Measurements from ENCODE around the gene PDE4D.

The PDE4D gene

GRCh38 chr5:59095480-59095879, 798.0 kb downstream of the PDE4D start:
- FAIRE-seq, result no peak

DNA sequence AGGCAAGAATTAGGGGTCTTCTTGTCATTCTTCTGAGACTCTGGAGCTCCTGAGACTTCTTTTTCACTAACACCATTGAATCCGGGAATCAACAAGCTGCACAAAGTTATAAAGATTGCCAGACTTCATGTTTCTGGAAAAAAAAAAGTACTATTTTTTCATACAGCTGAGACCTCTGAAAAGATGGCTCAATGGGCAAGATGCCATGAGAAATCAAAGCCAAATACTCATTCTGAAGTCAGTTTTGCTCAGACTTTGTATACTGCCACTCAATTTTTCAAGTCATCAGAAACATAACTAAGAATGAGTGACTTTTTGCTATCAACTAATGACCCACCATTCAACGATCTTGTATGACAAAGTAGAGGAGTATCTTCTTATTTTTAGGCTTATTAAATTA, 798.7 kb downstream of the PDE4D start:
- FAIRE-seq, result no peak
- no peak for TF ChIP-seq TAF1 (IDR thresholded peaks at IDR 0.05; ENCODE audit: low read depth, low read length)
- DNase-seq (ENCODE audit: insufficient read length, low spot score), result no peak

More at GRCh38 chr5:59095480-59095879, 798.0 kb downstream of the PDE4D start:
- no peak for DNase-seq (ENCODE audit: insufficient read length, low spot score)
- no peak for TF ChIP-seq TAF1 (IDR thresholded peaks at IDR 0.05; ENCODE audit: low read depth, low read length)
- no peak for TF ChIP-seq POLR2A (IDR thresholded peaks at IDR 0.05; ENCODE audit: low read depth, low read length)

DNA sequence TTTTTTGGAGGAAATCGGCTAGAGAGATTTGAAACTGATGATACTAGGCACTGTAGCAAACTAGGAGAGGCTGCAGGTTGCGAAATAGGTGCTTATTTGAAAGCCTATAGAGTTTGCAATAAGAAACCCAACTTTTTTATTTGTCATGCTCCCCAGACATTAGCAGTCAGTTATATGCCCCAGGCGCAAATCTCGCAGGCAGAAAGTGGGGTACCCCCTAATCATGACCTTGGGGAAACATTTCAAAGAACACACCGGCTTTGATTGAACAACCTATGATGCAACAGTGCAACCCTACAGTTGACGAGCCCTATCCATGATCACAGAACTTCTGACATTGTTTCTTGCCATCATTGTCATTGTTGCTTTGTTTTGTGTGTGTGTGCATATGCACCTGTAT, 800.2 kb downstream of the PDE4D start:
- DNase-seq (ENCODE audit: insufficient read length, low spot score), result no peak
- no peak for FAIRE-seq
- TF ChIP-seq PAX5 (IDR thresholded peaks at IDR 0.05; ENCODE audit: insufficient read depth, low read length, severe bottlenecking), result no peak
- no peak for TF ChIP-seq TAF1 (IDR thresholded peaks at IDR 0.05; ENCODE audit: low read depth, low read length)
- no peak for TF ChIP-seq POLR2AphosphoS5 (IDR thresholded peaks at IDR 0.05; ENCODE audit: low read depth, low read length)
- no peak for TF ChIP-seq POU2F2 (IDR thresholded peaks at IDR 0.05; ENCODE audit: low read depth, low read length)

DNA sequence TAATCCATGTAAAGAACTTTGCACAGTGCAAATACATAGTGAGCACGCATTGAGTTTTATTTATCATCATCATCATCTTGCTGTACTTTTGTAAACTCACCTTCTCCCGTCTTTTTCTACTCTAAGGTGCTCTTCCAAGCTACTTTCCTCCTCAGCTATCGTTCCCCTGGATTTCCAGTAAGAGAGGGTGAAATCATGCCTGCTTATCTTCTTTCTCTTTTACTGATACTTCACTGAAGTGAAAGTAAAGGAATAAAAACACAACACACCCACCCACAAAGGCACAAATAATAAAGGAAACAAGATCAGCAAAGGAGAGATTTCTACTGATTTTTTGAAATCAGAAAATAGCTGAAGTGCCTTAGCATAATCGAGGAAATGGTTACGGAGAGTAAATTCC, 800.8 kb downstream of the PDE4D start:
- FAIRE-seq, result no peak
- TF ChIP-seq POLR2AphosphoS5 (IDR thresholded peaks at IDR 0.05; ENCODE audit: low read depth, low read length), result no peak
- DNase-seq (ENCODE audit: insufficient read length, low spot score), result no peak

DNA sequence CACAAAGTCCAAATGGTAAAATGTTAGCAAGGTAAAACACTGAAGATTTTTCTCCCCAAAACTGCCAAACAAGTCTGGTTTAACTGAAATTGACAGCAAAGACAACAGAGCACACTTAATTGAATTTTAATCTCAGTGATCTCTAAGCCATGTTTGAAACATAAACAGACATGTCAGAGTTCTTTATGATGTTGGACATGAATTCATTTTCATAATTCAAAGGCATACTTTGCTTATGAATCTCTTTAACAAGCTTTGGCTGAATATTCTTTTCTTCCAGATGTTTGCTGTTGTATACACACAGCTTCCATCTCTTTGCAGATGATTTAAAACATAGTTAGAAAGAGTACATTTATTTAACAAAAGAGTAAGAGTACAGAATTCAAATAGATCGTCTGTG, 801.6 kb downstream of the PDE4D start:
- DNase-seq (ENCODE audit: insufficient read length, low spot score), result no peak
- no peak for FAIRE-seq
- TF ChIP-seq PAX5 (IDR thresholded peaks at IDR 0.05; ENCODE audit: insufficient read depth, low read length, severe bottlenecking), result no peak
- no peak for TF ChIP-seq POLR2A (IDR thresholded peaks at IDR 0.05; ENCODE audit: low read depth, low read length)
- no peak for TF ChIP-seq SPI1 (IDR thresholded peaks at IDR 0.05; ENCODE audit: low read depth, low read length)
- TF ChIP-seq TAF1 (IDR thresholded peaks at IDR 0.05; ENCODE audit: low read depth, low read length), result no peak
- TF ChIP-seq POLR2AphosphoS5 (IDR thresholded peaks at IDR 0.05; ENCODE audit: low read depth, low read length), result no peak
- TF ChIP-seq POU2F2 (IDR thresholded peaks at IDR 0.05; ENCODE audit: low read depth, low read length), result no peak

DNA sequence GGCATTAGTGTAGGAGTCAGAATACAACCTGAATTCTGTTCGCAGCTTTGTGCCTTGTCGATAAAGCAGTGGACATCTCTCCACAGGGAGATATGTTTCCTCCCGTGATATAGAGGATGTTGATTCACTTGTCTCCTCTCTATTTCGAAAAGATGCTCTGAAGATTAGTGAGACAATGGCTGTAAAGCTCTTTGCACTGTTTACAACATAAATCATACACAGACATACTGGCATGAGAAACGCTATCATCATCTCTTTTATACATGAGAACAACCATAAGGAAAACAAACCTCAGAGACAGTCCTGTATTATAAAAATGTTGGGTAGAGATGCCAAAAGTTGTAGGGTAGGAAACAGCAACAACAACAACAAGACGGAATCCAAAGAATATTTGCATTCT, 803.2 kb downstream of the PDE4D start:
- TF ChIP-seq POU2F2 (IDR thresholded peaks at IDR 0.05; ENCODE audit: low read depth, low read length) (no peak), SPI1 (IDR thresholded peaks at IDR 0.05; ENCODE audit: low read depth, low read length) (no peak)
- no peak for FAIRE-seq
- DNase-seq (ENCODE audit: insufficient read length, low spot score), result no peak

DNA sequence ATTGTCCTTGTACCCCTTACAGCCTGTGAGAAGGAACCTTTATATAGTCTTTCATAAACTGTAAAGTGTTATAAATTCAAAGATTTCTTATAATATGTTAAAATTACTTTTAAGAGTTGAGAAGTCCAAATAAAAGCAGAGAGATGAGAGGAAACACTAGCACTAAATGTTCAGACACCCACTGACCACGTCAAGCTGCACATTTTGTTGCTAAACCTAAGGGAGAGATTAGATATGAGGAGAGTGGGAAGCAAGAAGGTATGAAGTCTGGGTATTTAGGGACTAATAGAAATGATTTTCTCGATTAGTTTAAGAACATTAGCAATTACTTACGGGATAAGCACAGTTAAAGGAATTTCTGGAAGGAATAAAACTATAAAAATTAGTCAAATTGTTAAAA, 803.8 kb downstream of the PDE4D start:
- TF ChIP-seq POLR2AphosphoS5 (IDR thresholded peaks at IDR 0.05; ENCODE audit: low read depth, low read length) (no peak), TAF1 (IDR thresholded peaks at IDR 0.05; ENCODE audit: low read depth, low read length) (no peak), PAX5 (IDR thresholded peaks at IDR 0.05; ENCODE audit: insufficient read depth, low read length, severe bottlenecking) (no peak)
- FAIRE-seq (no peak), DNase-seq (ENCODE audit: insufficient read length, low spot score) (no peak)

DNA sequence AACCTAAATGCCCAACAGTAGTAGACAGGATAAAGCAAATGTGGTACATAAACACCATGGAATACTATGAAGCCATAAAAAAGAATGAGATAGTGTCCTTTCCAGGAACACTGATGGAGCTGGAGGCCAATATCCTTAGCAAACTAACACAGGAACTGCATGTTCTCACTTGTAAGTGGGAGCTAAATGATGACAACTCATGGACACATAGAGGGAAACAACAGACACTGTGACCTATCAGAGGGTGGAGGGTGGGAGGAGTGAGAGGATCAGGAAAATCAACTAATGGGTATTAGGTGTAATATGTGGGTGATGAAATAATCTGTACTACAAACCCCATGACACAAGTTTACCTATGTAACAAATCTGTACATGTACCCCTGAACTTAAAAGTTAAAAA, 805.0 kb downstream of the PDE4D start:
- FAIRE-seq (no peak), DNase-seq (ENCODE audit: insufficient read length, low spot score) (no peak)

DNA sequence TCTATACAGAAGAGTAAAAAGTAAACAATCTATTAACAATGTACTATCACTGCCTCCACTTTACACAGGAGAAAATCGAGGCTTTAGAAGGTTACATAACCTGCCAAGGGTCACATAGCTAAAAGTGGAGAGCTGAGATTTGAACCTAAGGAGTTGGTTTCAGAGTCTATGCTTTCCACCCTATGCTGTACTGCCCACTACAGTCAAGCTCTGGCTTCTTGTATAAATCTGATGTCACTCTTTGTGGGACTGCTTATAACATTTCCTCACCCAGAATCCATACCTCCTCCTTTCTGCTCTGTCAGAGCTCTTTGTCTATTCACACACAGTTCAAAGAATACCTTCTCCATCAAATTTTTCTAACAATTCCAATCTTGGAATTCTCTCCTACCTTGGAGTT, 807.5 kb downstream of the PDE4D start:
- no peak for TF ChIP-seq SPI1 (IDR thresholded peaks at IDR 0.05; ENCODE audit: low read depth, low read length)
- TF ChIP-seq TAF1 (IDR thresholded peaks at IDR 0.05; ENCODE audit: low read depth, low read length), result no peak
- TF ChIP-seq PAX5 (IDR thresholded peaks at IDR 0.05; ENCODE audit: insufficient read depth, low read length, severe bottlenecking), result no peak
- no peak for TF ChIP-seq POU2F2 (IDR thresholded peaks at IDR 0.05; ENCODE audit: low read depth, low read length)
- no peak for TF ChIP-seq POLR2A (IDR thresholded peaks at IDR 0.05; ENCODE audit: low read depth, low read length)
- TF ChIP-seq POLR2AphosphoS5 (IDR thresholded peaks at IDR 0.05; ENCODE audit: low read depth, low read length), result no peak
- FAIRE-seq, result no peak
- no peak for DNase-seq (ENCODE audit: insufficient read length, low spot score)

More for the DNA sequence above, 805.0 kb downstream of the PDE4D start:
- no peak for TF ChIP-seq SPI1 (IDR thresholded peaks at IDR 0.05; ENCODE audit: low read depth, low read length)
- TF ChIP-seq POU2F2 (IDR thresholded peaks at IDR 0.05; ENCODE audit: low read depth, low read length), result no peak
- no peak for TF ChIP-seq POLR2A (IDR thresholded peaks at IDR 0.05; ENCODE audit: low read depth, low read length)
- no peak for TF ChIP-seq POLR2AphosphoS5 (IDR thresholded peaks at IDR 0.05; ENCODE audit: low read depth, low read length)
- no peak for TF ChIP-seq PAX5 (IDR thresholded peaks at IDR 0.05; ENCODE audit: insufficient read depth, low read length, severe bottlenecking)
- TF ChIP-seq TAF1 (IDR thresholded peaks at IDR 0.05; ENCODE audit: low read depth, low read length), result no peak

DNA sequence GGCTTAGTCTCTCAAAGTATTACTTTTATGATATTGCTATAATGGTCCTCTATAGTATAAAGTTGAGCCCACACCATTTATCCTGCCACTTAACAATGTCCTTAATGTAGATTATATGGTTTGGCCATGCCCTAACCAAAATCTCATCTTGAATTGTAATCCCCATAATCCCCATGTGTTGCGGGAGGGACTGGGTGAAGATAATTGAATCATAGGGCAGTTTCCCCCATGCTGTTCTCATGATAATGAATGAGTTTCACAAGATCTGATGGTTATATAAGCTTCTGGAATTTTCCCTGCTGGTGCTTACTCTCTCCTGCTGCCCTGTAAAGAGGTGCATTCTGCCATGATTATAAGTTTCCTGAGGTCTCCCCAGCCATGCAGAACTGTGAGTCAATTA, 811.8 kb downstream of the PDE4D start:
- TF ChIP-seq POLR2AphosphoS5 (IDR thresholded peaks at IDR 0.05; ENCODE audit: low read depth, low read length), result no peak
- TF ChIP-seq POU2F2 (IDR thresholded peaks at IDR 0.05; ENCODE audit: low read depth, low read length), result no peak
- no peak for TF ChIP-seq TAF1 (IDR thresholded peaks at IDR 0.05; ENCODE audit: low read depth, low read length)
- TF ChIP-seq PAX5 (IDR thresholded peaks at IDR 0.05; ENCODE audit: insufficient read depth, low read length, severe bottlenecking), result no peak
- no peak for TF ChIP-seq POLR2A (IDR thresholded peaks at IDR 0.05; ENCODE audit: low read depth, low read length)
- TF ChIP-seq SPI1 (IDR thresholded peaks at IDR 0.05; ENCODE audit: low read depth, low read length), result no peak
- DNase-seq (ENCODE audit: insufficient read length, low spot score), result no peak
- no peak for FAIRE-seq

GRCh38 chr5:59079622-59080620, 813.6 kb downstream of the PDE4D start:
- no peak for DNase-seq (ENCODE audit: insufficient read length, low spot score)
- no peak for FAIRE-seq
- TF ChIP-seq PAX5 (IDR thresholded peaks at IDR 0.05; ENCODE audit: insufficient read depth, low read length, severe bottlenecking), result no peak
- no peak for TF ChIP-seq POLR2A (IDR thresholded peaks at IDR 0.05; ENCODE audit: low read depth, low read length)
- no peak for TF ChIP-seq TAF1 (IDR thresholded peaks at IDR 0.05; ENCODE audit: low read depth, low read length)
- no peak for TF ChIP-seq POLR2AphosphoS5 (IDR thresholded peaks at IDR 0.05; ENCODE audit: low read depth, low read length)
- TF ChIP-seq POU2F2 (IDR thresholded peaks at IDR 0.05; ENCODE audit: low read depth, low read length), result no peak
- TF ChIP-seq SPI1 (IDR thresholded peaks at IDR 0.05; ENCODE audit: low read depth, low read length), result no peak
